Activated CD4-positive, alpha-beta T cell treated with anti-CD3 and anti-CD28 coated beads, Interleukin-2, amount 10 ng/mL, durations not matched to agents 7 days and 5 days (primary cell): ENCODE results near the gene ZBTB43. TPM values are rescaled to one million over a fixed set of nuclear protein-coding genes. Genes with fewer than 3 reads are reported as not detected.

Experiments used
- CTCF ChIA-PET: fragments of 350-600 bp; sonication (Branson Sonifier 250); formaldehyde crosslinking; loops from one replicate; lab custom pipeline; 2021; ENCODE audit warnings: antibody characterized with exemption; lab: Charles Lee
- POLR2A ChIA-PET: fragments of 350-600 bp; sonication (Branson Sonifier 250); formaldehyde crosslinking; loops from one replicate; lab custom pipeline; 2021; ENCODE audit warnings: antibody characterized with exemption; lab: Charles Lee
- DNase-seq: peaks from one replicate; pipeline ENCODE4 v3.0.0-alpha.2; 2020
- H3K27ac Mint-ChIP-seq: one replicate; pipeline ENCODE4 v1.8.0; 2021; ENCODE audit warnings: mild to moderate bottlenecking, moderate library complexity, mixed read lengths
- H3K27me3 Mint-ChIP-seq: one replicate; pipeline ENCODE4 v1.8.0; 2021; ENCODE audit warnings: mixed read lengths
- H3K36me3 Mint-ChIP-seq: one replicate; pipeline ENCODE4 v1.8.0; 2021; ENCODE audit warnings: low read depth, mixed read lengths
- H3K4me1 Mint-ChIP-seq: one replicate; pipeline ENCODE4 v1.8.0; 2021; ENCODE audit warnings: mixed read lengths
- H3K4me3 Mint-ChIP-seq: one replicate; pipeline ENCODE4 v1.8.0; 2021; ENCODE audit warnings: mild to moderate bottlenecking, moderate library complexity, mixed read lengths
- H3K9me3 Mint-ChIP-seq: one replicate; pipeline ENCODE4 v1.8.0; 2021; ENCODE audit warnings: mixed read lengths
- total RNA-seq, 2 experiments: library from RNA; stranded (reverse); gene quantifications; one replicate each; pipeline ENCODE4 v1.2.3, GENCODE V29; 2021

ZBTB43 gene
- total RNA-seq, 2 experiments from 2014 or later = 17.0 to 21.0 TPM

DNA sequence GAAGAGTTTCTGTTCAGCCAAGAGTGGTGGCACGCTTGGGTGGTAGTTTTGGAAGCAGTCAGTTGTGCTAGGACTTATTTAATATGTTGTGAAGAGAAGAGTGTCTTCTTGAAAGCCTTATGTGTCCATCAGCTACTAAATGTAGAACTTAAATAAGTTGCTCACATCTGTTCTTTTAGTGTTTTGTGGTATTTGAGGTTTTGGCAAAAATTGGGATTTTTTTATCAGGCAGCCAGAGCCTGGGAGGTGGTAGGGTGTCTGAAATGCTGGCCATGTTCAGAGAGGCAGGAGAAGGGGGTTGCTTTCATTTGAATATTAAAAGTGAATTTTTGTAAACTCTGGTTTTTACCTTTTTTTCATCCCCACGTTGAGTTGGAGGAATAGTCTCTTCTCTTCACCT is 31.4 kb downstream of the ZBTB43 start:
- Mint-ChIP-seq H3K27ac (no peak overlapping the region), H3K9me3 (no peaks in the 10 kb centered on the region), H3K27me3 (no peaks in the 10 kb centered on the region), H3K4me1 (peaks cover 29% of the 10 kb centered on the region), H3K36me3 (peaks cover 45% of the 10 kb centered on the region), H3K4me3 (no peak overlapping the region)
- DNase-seq = no peak
- ChIA-PET POLR2A (interaction anchor here (0.9 kb wide), 1 partner anchor 16 kb away, joined by 3 read pairs; no protein-coding TSS in a partner anchor), CTCF (interaction anchor here (1.9 kb wide), 1 partner anchor 29 kb away, joined by 4 read pairs; no protein-coding TSS in a partner anchor)

DNA sequence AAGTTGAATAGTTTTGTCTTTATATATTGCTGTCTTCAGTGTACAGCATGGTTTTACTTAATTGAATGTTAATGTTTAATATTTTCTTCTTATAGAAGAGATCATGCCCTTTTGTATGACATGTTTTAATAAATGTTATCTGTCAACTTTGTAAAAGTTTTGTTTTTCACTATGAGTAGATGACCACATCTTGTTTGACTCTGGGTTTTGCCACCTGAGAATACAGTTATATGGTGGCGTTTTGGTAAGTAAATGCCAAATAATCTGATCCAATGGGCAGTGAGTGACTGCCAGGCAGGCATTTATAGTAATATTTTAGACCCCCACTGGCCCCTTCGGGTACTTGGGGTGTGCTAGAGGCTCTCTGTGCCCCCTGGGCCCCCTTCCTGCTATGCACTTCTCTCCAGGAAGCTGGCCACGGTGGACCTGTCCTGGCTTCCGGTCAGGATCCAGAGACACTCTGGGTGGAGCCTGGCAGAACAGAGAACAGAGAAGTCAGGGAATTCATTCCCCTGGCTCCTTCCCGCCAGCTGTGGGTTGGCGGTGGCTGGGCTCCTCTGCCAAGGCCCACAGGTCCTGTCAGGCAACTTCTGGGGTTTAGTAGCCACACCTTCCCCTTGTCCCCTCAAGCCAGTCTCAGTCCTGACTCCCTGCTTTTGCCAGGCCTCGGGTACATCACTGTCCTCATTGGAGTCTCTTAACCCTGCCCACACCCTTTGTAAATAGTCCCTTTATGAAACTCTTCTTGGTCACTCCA is 33.4 kb downstream of the ZBTB43 start:
- no peak for DNase-seq

DNA sequence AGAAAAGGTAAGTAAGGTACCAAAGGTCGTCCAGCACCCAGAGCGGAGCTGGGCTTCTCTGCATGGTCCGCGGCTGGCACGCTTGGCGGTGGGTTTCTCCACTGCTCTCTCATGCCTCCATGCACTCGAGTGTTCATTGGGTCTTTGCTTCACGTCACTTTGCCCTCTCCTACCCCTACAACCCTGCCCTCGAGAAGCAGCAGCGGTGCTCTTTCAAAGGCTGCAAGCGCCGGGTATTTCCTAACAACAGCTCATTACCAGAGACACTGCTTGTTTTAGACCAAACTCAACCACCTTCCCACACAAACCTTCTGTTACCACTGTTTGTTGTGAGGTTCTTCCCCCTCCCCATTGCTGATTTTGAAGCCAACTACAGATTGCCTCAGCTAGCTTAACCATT is 34.1 kb downstream of the ZBTB43 start:
- POLR2A ChIA-PET = no interaction called here
- H3K36me3 Mint-ChIP-seq = peaks cover 27% of the 10 kb centered on the region
- H3K9me3 Mint-ChIP-seq = no peaks in the 10 kb centered on the region
- CTCF ChIA-PET = interaction anchor here (1.1 kb wide), 1 partner anchor 10 kb away, joined by 3 read pairs; no protein-coding TSS in a partner anchor
- no peak for DNase-seq
- peaks cover 25% of the 10 kb centered on the region for H3K4me1 Mint-ChIP-seq
- H3K27me3 Mint-ChIP-seq = no peaks in the 10 kb centered on the region
- H3K4me3 Mint-ChIP-seq = no peak overlapping the region
- H3K27ac Mint-ChIP-seq = peak overlapping the region; percentile 25

More for the DNA sequence above, 33.4 kb downstream of the ZBTB43 start:
- Mint-ChIP-seq H3K27me3 (no peaks in the 10 kb centered on the region), H3K4me3 (no peak overlapping the region), H3K4me1 (peaks cover 28% of the 10 kb centered on the region), H3K27ac (no peak overlapping the region), H3K9me3 (no peaks in the 10 kb centered on the region), H3K36me3 (peaks cover 33% of the 10 kb centered on the region)
- CTCF ChIA-PET = no interaction called here
- POLR2A ChIA-PET = no interaction called here

DNA sequence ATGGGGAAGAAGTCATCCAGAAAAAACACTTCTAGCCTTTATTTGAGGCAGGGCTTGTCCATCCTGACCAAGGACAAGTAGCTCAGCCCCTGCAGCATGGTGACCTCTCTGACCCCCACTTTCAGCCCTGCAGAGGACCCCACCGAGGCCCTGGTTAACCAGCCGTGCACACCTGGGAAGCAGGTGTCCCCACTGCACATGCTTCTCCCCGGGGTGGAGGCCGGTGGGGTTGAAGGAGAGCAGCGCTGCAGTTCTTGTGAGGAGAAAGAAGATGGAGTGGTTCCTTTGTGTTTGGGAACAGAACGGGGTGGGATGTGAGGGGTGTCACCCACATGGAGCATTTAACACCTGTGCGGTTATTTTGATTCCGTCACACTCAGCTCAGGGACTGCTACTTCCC is 34.5 kb downstream of the ZBTB43 start:
- no peaks in the 10 kb centered on the region for H3K27me3 Mint-ChIP-seq
- no peak overlapping the region for H3K4me3 Mint-ChIP-seq
- ChIA-PET POLR2A (no interaction called here), CTCF (interaction anchor here (1.1 kb wide), 2 partner anchors 9 to 10 kb away, joined by 3 to 5 read pairs; no protein-coding TSS in a partner anchor)
- H3K27ac Mint-ChIP-seq = peak overlapping the region; percentile 25
- DNase-seq = no peak
- peaks cover 25% of the 10 kb centered on the region for H3K4me1 Mint-ChIP-seq
- peaks cover 23% of the 10 kb centered on the region for H3K36me3 Mint-ChIP-seq
- H3K9me3 Mint-ChIP-seq = no peaks in the 10 kb centered on the region

DNA sequence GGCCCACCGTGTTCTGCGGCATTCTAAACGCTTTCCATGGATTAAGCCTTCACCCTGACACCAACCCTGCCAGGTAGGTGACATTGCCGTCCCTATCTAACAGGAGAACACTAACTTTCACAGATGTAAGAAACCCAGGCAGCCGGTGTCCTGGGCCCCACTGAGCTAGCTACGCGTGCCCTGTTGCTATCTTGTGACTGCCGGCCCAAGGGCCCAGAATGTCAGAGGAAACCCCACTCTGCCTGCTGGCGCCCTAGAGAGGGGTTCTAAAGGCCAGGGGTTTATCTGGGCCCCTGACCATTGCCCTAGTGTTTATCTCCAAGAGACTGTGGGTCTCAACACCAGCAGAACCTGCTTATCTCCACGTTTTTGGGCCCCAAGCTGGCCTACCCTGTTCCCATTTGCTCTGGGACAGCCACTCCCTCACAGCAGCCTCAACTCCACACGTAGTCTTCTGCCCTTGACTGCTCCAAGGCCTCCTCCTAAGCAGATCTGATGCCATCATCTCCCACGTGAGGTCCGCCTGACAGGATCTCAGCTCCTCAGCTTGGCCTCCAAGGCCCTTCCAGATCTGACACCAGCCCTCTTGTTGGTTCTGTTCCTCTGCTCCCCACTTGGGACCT is 37.5 kb downstream of the ZBTB43 start:
- no peak for DNase-seq
- ChIA-PET CTCF (interaction anchor here (0.6 to 1.0 kb wide), 3 partner anchors 14 to 123 kb away, joined by 3 to 4 read pairs (median 4); no protein-coding TSS in a partner anchor), POLR2A (no interaction called here)
- no peak overlapping the region for H3K4me3 Mint-ChIP-seq
- no peaks in the 10 kb centered on the region for H3K27me3 Mint-ChIP-seq
- H3K36me3 Mint-ChIP-seq = peaks cover 6% of the 10 kb centered on the region
- H3K9me3 Mint-ChIP-seq = no peaks in the 10 kb centered on the region
- H3K27ac Mint-ChIP-seq = no peak overlapping the region
- H3K4me1 Mint-ChIP-seq = peaks cover 15% of the 10 kb centered on the region

DNA sequence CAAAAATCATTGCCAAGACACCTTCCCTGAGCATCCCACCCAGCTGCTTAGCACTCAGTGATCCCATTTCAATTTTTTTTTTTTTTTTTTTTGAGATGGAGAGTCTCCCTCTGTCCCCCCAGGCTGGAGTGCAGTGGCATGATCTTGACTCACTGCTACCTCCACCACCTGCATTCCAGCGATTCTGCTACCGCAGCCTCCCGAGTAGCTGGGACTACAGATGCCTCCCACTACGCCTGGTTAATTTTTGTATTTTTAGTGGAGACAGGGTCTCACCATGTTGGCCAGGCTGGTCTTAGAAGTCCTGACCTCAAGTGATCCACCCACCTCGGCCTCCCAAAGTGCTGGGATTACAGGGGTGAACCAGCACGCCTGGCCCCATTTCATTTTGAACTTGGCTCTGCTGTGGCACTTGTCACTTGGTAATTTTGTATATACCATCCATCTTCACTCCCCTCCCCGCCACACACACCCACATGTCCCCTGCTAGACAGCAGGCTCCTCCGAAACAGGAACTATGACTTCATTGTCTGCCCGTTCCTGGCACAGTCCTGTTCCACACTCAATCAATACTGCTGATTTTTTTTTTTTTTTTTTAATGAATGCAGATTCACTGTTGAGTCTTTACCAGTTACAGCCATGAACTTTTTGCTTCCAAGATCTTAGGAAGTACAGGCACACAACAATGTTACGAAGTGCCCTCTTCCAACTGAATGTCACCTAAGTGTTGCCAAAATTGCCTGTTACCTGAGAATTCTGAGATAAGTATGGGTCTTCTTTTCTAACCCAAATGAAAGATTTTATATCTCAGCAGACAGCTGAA is 38.3 kb downstream of the ZBTB43 start:
- peaks cover 11% of the 10 kb centered on the region for H3K4me1 Mint-ChIP-seq
- ChIA-PET POLR2A (no interaction called here), CTCF (interaction anchor here (0.7 to 1.0 kb wide), 2 partner anchors 14 to 18 kb away, joined by 3 to 4 read pairs; no protein-coding TSS in a partner anchor)
- no peaks in the 10 kb centered on the region for H3K27me3 Mint-ChIP-seq
- no peak overlapping the region for H3K27ac Mint-ChIP-seq
- peaks cover 2% of the 10 kb centered on the region for H3K36me3 Mint-ChIP-seq
- no peaks in the 10 kb centered on the region for H3K9me3 Mint-ChIP-seq
- no peak for DNase-seq
- H3K4me3 Mint-ChIP-seq = no peak overlapping the region

DNA sequence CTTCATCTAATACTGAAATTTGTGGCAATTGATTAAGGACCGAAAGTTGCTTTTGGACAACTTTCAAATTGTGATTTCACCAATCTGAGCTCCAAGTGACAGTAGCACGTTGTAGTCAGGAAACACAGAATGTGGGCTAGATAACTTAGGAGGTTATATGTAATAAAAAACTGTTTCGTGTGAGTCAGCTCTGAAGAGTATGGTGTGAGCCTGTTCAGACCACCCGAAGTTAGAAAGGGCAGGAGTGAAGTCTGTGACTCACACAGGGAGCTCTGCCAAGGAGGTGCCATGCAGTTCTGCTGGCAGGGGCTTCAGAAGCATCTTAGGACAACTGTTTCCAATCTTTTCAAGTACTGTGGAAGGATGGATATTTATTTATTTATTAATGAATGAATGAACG is 39.2 kb downstream of the ZBTB43 start:
- no peaks in the 10 kb centered on the region for H3K36me3 Mint-ChIP-seq
- DNase-seq = no peak
- no peaks in the 10 kb centered on the region for H3K9me3 Mint-ChIP-seq
- H3K4me3 Mint-ChIP-seq = no peak overlapping the region
- H3K27me3 Mint-ChIP-seq = no peaks in the 10 kb centered on the region
- ChIA-PET CTCF (no interaction called here), POLR2A (no interaction called here)
- H3K27ac Mint-ChIP-seq = no peak overlapping the region
- H3K4me1 Mint-ChIP-seq = peaks cover 5% of the 10 kb centered on the region

DNA sequence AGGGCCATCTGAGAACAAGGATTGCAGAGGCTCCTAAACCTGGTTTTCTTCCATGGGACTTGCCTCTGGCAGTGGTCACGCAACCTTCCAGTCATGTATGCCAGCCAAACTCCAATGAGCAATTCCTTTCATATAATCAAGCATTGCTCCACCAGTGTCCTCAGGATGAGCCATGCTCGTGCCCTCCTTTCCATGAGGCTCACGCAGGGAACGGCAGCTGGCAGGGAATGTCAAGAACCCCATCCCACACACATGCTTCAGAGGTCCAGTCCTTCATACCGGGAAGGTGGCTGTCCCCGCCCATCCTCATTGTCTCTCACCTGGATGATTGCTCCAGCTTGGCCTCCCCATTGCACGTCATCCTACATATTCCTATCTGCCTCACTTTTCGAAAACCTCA is 42.2 kb downstream of the ZBTB43 start:
- Mint-ChIP-seq H3K27ac (no peak overlapping the region), H3K36me3 (no peaks in the 10 kb centered on the region), H3K4me1 (no peaks in the 10 kb centered on the region), H3K27me3 (peaks cover 9% of the 10 kb centered on the region), H3K4me3 (no peak overlapping the region), H3K9me3 (no peaks in the 10 kb centered on the region)
- ChIA-PET CTCF (interaction anchor here (0.6 to 1.6 kb wide), 5 partner anchors 11 to 66 kb away, joined by 3 to 5 read pairs (median 3); no protein-coding TSS in a partner anchor), POLR2A (no interaction called here)
- no peak for DNase-seq

DNA sequence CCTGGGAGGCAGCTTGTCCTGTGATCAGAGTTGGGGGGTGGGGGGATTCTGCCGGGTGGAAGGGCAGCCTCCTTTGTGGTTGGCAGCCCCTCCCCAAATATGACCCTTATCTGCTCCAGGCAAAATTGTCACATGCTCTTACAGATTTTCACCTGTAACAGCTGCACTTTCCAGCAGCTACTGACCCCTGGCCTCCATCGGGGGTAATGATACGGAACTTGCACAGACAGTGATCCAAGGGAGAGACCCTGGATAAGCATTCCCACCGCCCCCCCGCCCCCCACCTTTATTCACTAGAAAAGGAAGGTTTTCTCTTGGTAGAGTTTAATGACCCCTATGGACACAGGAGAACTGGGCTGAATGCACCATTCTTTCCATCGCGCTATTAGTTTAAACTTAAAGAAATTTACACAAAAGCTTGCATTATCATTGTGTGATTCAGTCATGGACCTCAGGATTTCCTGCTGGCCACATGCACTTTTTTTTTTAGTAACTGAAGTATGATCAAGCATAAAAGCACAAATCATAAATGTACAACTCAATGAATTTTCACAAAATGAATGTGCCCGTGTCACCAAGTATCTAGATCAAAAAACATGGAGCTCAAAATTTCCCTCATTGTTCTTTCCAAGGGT is 44.9 kb downstream of the ZBTB43 start:
- ChIA-PET POLR2A (no interaction called here), CTCF (interaction anchor here (1.0 to 3.7 kb wide), 2 partner anchors 10 to 21 kb away, joined by 3 to 11 read pairs; no protein-coding TSS in a partner anchor)
- no peak overlapping the region for H3K4me3 Mint-ChIP-seq
- no peaks in the 10 kb centered on the region for H3K4me1 Mint-ChIP-seq
- H3K27me3 Mint-ChIP-seq = peaks cover 30% of the 10 kb centered on the region
- H3K27ac Mint-ChIP-seq = no peak overlapping the region
- no peaks in the 10 kb centered on the region for H3K36me3 Mint-ChIP-seq
- DNase-seq = no peak
- H3K9me3 Mint-ChIP-seq = no peaks in the 10 kb centered on the region

DNA sequence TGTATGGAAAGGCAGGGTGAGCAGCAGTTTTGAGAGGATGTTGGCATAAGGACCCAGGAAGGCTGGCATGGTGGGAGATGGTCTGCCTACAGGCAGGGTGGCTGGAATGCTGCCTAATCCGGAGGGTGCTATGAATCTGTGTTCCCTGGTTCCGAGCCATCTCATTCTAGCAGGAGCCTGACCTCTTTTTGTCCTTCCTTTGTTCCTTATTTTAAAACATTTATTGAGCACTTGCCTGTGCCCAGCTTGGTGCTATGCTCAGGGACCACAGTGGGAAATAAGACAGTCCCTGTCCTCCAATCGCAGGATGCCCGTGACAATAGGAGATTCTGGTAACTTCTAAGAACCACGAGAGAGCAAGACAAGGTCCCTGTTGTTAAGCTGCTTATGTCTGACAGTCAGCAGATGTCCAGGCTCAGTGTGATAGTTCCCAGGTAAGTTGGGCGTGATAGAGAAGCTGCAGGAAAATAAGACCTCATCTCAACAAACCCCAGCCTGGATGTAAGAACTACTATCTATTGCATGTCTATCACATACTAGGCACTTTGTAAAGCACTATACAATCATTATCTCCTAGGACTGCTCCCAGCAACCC is 46.5 kb downstream of the ZBTB43 start:
- Mint-ChIP-seq H3K4me3 (no peak overlapping the region), H3K4me1 (no peaks in the 10 kb centered on the region), H3K9me3 (no peaks in the 10 kb centered on the region), H3K27ac (no peak overlapping the region), H3K36me3 (no peaks in the 10 kb centered on the region), H3K27me3 (peaks cover 44% of the 10 kb centered on the region)
- CTCF ChIA-PET = interaction anchor here (1.0 to 3.7 kb wide), 2 partner anchors 8 to 29 kb away, joined by 3 to 11 read pairs; no protein-coding TSS in a partner anchor
- DNase-seq = no peak
- POLR2A ChIA-PET = no interaction called here

DNA sequence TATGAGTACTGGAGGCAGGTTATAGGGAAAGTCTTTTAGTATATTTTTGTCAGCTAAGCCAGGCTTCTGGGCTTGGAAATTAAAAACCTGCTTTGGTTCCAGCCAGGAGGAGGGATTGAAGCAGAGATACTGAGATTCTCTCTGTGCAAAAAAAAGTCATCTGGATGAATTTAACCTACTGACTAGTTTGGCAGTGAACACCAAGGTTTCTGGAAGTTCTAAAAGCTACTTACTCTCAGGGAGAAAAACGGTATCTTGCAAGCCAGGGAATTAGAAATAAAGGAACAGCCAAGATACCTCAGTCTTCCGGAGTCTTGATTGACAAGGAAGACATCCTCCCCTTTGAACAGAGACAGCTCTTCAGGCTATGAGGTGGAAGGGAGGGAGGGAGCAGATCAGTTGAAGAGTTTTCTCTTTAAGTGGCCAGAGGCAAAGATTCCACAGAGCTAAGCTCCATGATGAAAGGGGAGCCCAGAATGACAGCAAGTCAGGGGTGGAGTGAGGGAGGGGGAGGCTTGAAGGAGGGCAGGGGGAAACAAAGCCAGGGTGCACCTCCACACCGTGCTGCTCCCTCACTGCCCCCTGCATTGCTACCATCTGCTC is 47.3 kb downstream of the ZBTB43 start:
- ChIA-PET POLR2A (no interaction called here), CTCF (interaction anchor here (1.0 to 3.7 kb wide), 2 partner anchors 7 to 30 kb away, joined by 3 to 11 read pairs; no protein-coding TSS in a partner anchor)
- H3K4me3 Mint-ChIP-seq = no peak overlapping the region
- no peaks in the 10 kb centered on the region for H3K36me3 Mint-ChIP-seq
- no peaks in the 10 kb centered on the region for H3K4me1 Mint-ChIP-seq
- no peak overlapping the region for H3K27ac Mint-ChIP-seq
- no peak for DNase-seq
- peaks cover 46% of the 10 kb centered on the region for H3K27me3 Mint-ChIP-seq
- no peaks in the 10 kb centered on the region for H3K9me3 Mint-ChIP-seq
